ENCODE measurements around the gene DNAJB9.
A peak's percentile ranks its signal among the peaks of the same experiment; 100 is the strongest.

The DNAJB9 gene

GRCh38 chr7:108569381-108570145, at the start of gene DNAJB9, which contains the start of gene THAP5 (continued):
- TF ChIP-seq ZNF148 (tag by site-specific recombination; IDR thresholded peaks at IDR 0.05; ENCODE audit: borderline replicate concordance), result no peak
- no peak for TF ChIP-seq HOXC10 (CRISPR knock-in tag; IDR thresholded peaks at IDR 0.05)
- TF ChIP-seq YY1 (tag by site-specific recombination; IDR thresholded peaks at IDR 0.05), result peak; percentile 8; the same call in 1 of the 2 replicates
- no peak for TF ChIP-seq ZNF513 (tag by site-specific recombination; IDR thresholded peaks at IDR 0.05)
- 0 out of 2 replicates have a peak, but pooled peaks have one; percentile 21 for TF ChIP-seq ZFHX2 (tag by site-specific recombination; conservative IDR thresholded peaks at IDR 0.05)
- TF ChIP-seq ZNF624 (tag by site-specific recombination; IDR thresholded peaks at IDR 0.05), result no peak
- TF ChIP-seq SCRT2 (tag by site-specific recombination; IDR thresholded peaks at IDR 0.05), result peak; percentile 100
- no peak for TF ChIP-seq ZNF133 (tag by site-specific recombination; IDR thresholded peaks at IDR 0.05)
- no peak for TF ChIP-seq ZNF274 (IDR thresholded peaks at IDR 0.05; ENCODE audit: low read length)
- TF ChIP-seq ZNF274 (tag by site-specific recombination; IDR thresholded peaks at IDR 0.05; ENCODE audit: borderline replicate concordance), result no peak
- TF ChIP-seq ZNF768 (tag by site-specific recombination; IDR thresholded peaks at IDR 0.05), result no peak
- TF ChIP-seq ZNF214 (tag by site-specific recombination; IDR thresholded peaks at IDR 0.05; ENCODE audit: borderline replicate concordance), result no peak
- TF ChIP-seq KLF17 (tag by site-specific recombination; IDR thresholded peaks at IDR 0.05), result peak; percentile 47; the same call in 1 of the 2 replicates
- TF ChIP-seq ZNF311 (tag by site-specific recombination; IDR thresholded peaks at IDR 0.05; ENCODE audit: borderline replicate concordance), result no peak
- peak; percentile 20; the same call in 1 of the 2 replicates for TF ChIP-seq ZNF324 (tag by site-specific recombination; IDR thresholded peaks at IDR 0.05)
- TF ChIP-seq ZNF221 (tag by site-specific recombination; IDR thresholded peaks at IDR 0.05; ENCODE audit: borderline replicate concordance), result no peak
- TF ChIP-seq ZNF707 (tag by site-specific recombination; IDR thresholded peaks at IDR 0.05), result no peak
- TF ChIP-seq ZNF155 (tag by site-specific recombination; IDR thresholded peaks at IDR 0.05), result no peak
- no peak for TF ChIP-seq BCL11A (tag by site-specific recombination; IDR thresholded peaks at IDR 0.05; ENCODE audit: low read depth)
- TF ChIP-seq ZNF626 (tag by site-specific recombination; IDR thresholded peaks at IDR 0.05), result no peak
- peak; percentile 10; the same call in 1 of the 2 replicates for TF ChIP-seq WT1 (tag by site-specific recombination; IDR thresholded peaks at IDR 0.05)
- TF ChIP-seq ZNF132 (tag by site-specific recombination; IDR thresholded peaks at IDR 0.05; ENCODE audit: borderline replicate concordance), result no peak
- no peak for TF ChIP-seq ZNF280D (tag by site-specific recombination; IDR thresholded peaks at IDR 0.05)
- TF ChIP-seq ZSCAN4 (tag by site-specific recombination; IDR thresholded peaks at IDR 0.05), result no peak
- peak; percentile 84; the same call in 1 of the 2 replicates for TF ChIP-seq PATZ1 (tag by site-specific recombination; IDR thresholded peaks at IDR 0.05)
- TF ChIP-seq ZNF211 (tag by site-specific recombination; IDR thresholded peaks at IDR 0.05; ENCODE audit: low read depth), result no peak
- 0 out of 2 replicates have a peak, but pooled peaks have one; percentile 87 for TF ChIP-seq REPIN1 (tag by site-specific recombination; IDR thresholded peaks at IDR 0.05; ENCODE audit: low read depth)
- TF ChIP-seq MEIS1 (CRISPR knock-in tag; IDR thresholded peaks at IDR 0.05; ENCODE audit: borderline replicate concordance), result no peak
